ENCODE results near the gene DNAJB8. TPM values are rescaled to one million over a fixed set of nuclear protein-coding genes. Genes with fewer than 3 reads are reported as not detected.

DNAJB8 gene
- total RNA-seq, 1 experiment from 2014 or later = not detected

GRCh38 chr3:128418900-128419299 lies 47.8 kb downstream of the DNAJB8 start:
- Histone ChIP-seq H3K4ac (ENCODE audit: low read depth, low read length) (no peak overlapping the region), H3K27ac (ENCODE audit: insufficient read length, low read depth, low read length) (no peak overlapping the region), H3K4me2 (ENCODE audit: insufficient read depth, insufficient read length, low read length) (no peak overlapping the region), H4K20me1 (ENCODE audit: control insufficient read depth, insufficient read depth, insufficient read length) (no peaks in the 10 kb centered on the region), H2AK5ac (ENCODE audit: insufficient read length, low read length) (no peak overlapping the region), H3K9me3 (ENCODE audit: control insufficient read depth, low read depth, low read length) (no peaks in the 10 kb centered on the region), H3K4me1 (ENCODE audit: insufficient read depth, low read length) (no peaks in the 10 kb centered on the region), H4K5ac (ENCODE audit: insufficient read length, low read depth, low read length) (no peak overlapping the region), H3K23ac (ENCODE audit: insufficient read length, low read depth, low read length) (no peak overlapping the region), H3K79me1 (ENCODE audit: insufficient read depth, low read depth, low read length, poor library complexity, severe bottlenecking) (no peaks in the 10 kb centered on the region), H3K27me3 (ENCODE audit: insufficient read depth, low read length) (no peaks in the 10 kb centered on the region), H3K79me2 (ENCODE audit: insufficient read depth, low read length) (no peaks in the 10 kb centered on the region), H4K91ac (ENCODE audit: insufficient read length, low read depth, low read length) (no peak overlapping the region), H2BK15ac (ENCODE audit: low read depth, low read length) (no peak overlapping the region), H2AFZ (ENCODE audit: low read length) (no peak overlapping the region), H2BK120ac (ENCODE audit: low read depth, low read length, poor library complexity, severe bottlenecking) (no peak overlapping the region), H3T11ph (ENCODE audit: low read length) (no peak overlapping the region), H4K8ac (replicated peaks; ENCODE audit: insufficient read length, low read depth, low read length) (no peak overlapping the region), H3K14ac (ENCODE audit: insufficient read depth, low read length) (no peak overlapping the region), H3K9ac (ENCODE audit: extremely low read depth, insufficient read length, low read length) (no peak overlapping the region), H3K56ac (ENCODE audit: insufficient read length, low read depth, low read length) (no peak overlapping the region), H2BK12ac (ENCODE audit: insufficient read length, low read depth, low read length) (no peak overlapping the region), H2BK20ac (ENCODE audit: low read depth, low read length, poor library complexity, severe bottlenecking) (no peak overlapping the region), H3K18ac (ENCODE audit: insufficient read length, low read depth, low read length) (no peak overlapping the region), H2BK5ac (ENCODE audit: insufficient read length, low read length) (no peak overlapping the region), H3K23me2 (ENCODE audit: insufficient read length, low read depth, low read length, poor library complexity, severe bottlenecking) (no peaks in the 10 kb centered on the region)
- H3K36me3 Mint-ChIP-seq (ENCODE audit: insufficient read depth in 1 of 3, low read depth in 3 of 3) = peaks cover 0 to 5% (median 4%) of the 10 kb centered on the region in 3 experiments; a peak in 2 of 7 replicates
- no peak for DNase-seq
- peaks cover 12% of the 10 kb centered on the region for H3K27me3 Mint-ChIP-seq (ENCODE audit: low read depth)
- no peak overlapping the region for H3K4me3 Mint-ChIP-seq
- H3K27ac Mint-ChIP-seq = no peak overlapping the region; a peak in 1 of 7 replicates
- H3K9me3 Mint-ChIP-seq = peaks cover 0 to 4% of the 10 kb centered on the region in 2 experiments; a peak in 1 of 5 replicates
- WGBS (ENCODE audit: extremely low coverage, insufficient read length, low lambda C conversion rate) = no CpG with 5 or more reads among the region's 2 CpGs
- TF ChIP-seq CTCF (conservative IDR thresholded peaks at IDR 0.05) = no peak
- peaks cover 10 to 19% of the 10 kb centered on the region in 2 experiments for H3K4me1 Mint-ChIP-seq

Data from H9 (cell line).